Erythroblast (primary cell): Measurements from ENCODE around the gene TIAM1.

Experiments used
- GATA1 ChIP-seq: IDR thresholded peaks from 2 replicates; pipeline ENCODE4 v1.6.1; 2011; ENCODE audit warnings: low read depth, mild to moderate bottlenecking, control low read depth, low read length, moderate library complexity
- POLR2A ChIP-seq: IDR thresholded peaks from 2 replicates; pipeline ENCODE4 v1.6.1; 2011; ENCODE audit warnings: mild to moderate bottlenecking, low read length

GRCh38 chr21:31135531-31136184 is 208.4 kb downstream of the TIAM1 start:
- no peak for TF ChIP-seq POLR2A
- TF ChIP-seq GATA1 = no peak
